GM19397 (cell line): ENCODE data around the gene TRAPPC12.
A peak's percentile ranks its signal among the peaks of the same experiment; 100 is the strongest.
"Not testable (repeated sequence)": the region's sequence is repeated elsewhere in the genome, so short reads cannot be mapped to it uniquely, and the experiment has no call there.

Experiments
- ATAC-seq: cut with Tn5 transposase; IDR thresholded peaks from one replicate; pipeline ENCODE4 v1.9.1; 2021; ENCODE audit warnings: mild to moderate bottlenecking, moderate library complexity; ENCODE audit not compliant: unreplicated experiment

Gene TRAPPC12

GRCh38 chr2:3368261-3368722, 11.2 kb upstream of the TRAPPC12 start:
- ATAC-seq, result no peak

- not testable (repeated sequence) for ATAC-seq
Observed at GRCh38 chr2:3369340-3370181, 9.9 kb upstream of the TRAPPC12 start.

GRCh38 chr2:3376821-3377220, 2.7 kb upstream of the TRAPPC12 start:
- no peak for ATAC-seq

- ATAC-seq, result peak; percentile 3
Observed at GRCh38 chr2:3377279-3377611, 2.2 kb upstream of the TRAPPC12 start.

- peak; percentile 83 for ATAC-seq
Observed at GRCh38 chr2:3377612-3378432, 1.7 kb upstream of the TRAPPC12 start, which contains the start of gene EIPR1. EIPR1 (minus strand) TSS chr2:3377818; CDS start chr2:3377689, 129 bp downstream.

- no peak for ATAC-seq
Observed at GRCh38 chr2:3379339-3379646, 201 bp upstream of the TRAPPC12 start.

GRCh38 chr2:3386448-3386958, 7.0 kb downstream of the TRAPPC12 start:
- no peak for ATAC-seq

- ATAC-seq, result no peak
Observed at GRCh38 chr2:3387011-3387410, 7.5 kb downstream of the TRAPPC12 start.

- ATAC-seq, result no peak
Observed at GRCh38 chr2:3387644-3388411, 8.3 kb downstream of the TRAPPC12 start.

- no peak for ATAC-seq
Observed at GRCh38 chr2:3388412-3388738, 8.9 kb downstream of the TRAPPC12 start.

- no peak for ATAC-seq
Observed at GRCh38 chr2:3389193-3389592, 9.7 kb downstream of the TRAPPC12 start.

- ATAC-seq, result no peak
Observed at GRCh38 chr2:3390041-3390440, 10.5 kb downstream of the TRAPPC12 start.

GRCh38 chr2:3392216-3392615, 12.7 kb downstream of the TRAPPC12 start:
- ATAC-seq, result no peak

GRCh38 chr2:3396920-3397559, 17.5 kb downstream of the TRAPPC12 start:
- ATAC-seq, result no peak

- ATAC-seq, result no peak
Observed at GRCh38 chr2:3398857-3399256, 19.4 kb downstream of the TRAPPC12 start.

- ATAC-seq, result no peak
Observed at GRCh38 chr2:3399381-3399780, 19.9 kb downstream of the TRAPPC12 start.

GRCh38 chr2:3399829-3400228, 20.3 kb downstream of the TRAPPC12 start:
- no peak for ATAC-seq

GRCh38 chr2:3403587-3404334, 24.3 kb downstream of the TRAPPC12 start:
- peak; percentile 97 for ATAC-seq

GRCh38 chr2:3404349-3404894, 24.9 kb downstream of the TRAPPC12 start:
- ATAC-seq, result no peak

- ATAC-seq, result no peak
Observed at GRCh38 chr2:3405307-3405706, 25.8 kb downstream of the TRAPPC12 start.
